CD4-positive, alpha-beta T cell (primary cell): ENCODE measurements around the gene HDAC4. TPM values are rescaled to one million over a fixed set of nuclear protein-coding genes. Genes with fewer than 3 reads are reported as not detected.
A peak's percentile ranks its signal among the peaks of the same experiment; 100 is the strongest.

Source experiments
- ATAC-seq: fragments of 200-7000 bp; cut with Tn5 transposase; one replicate; pipeline ENCODE4 v1.10.0; 2022; ENCODE audit warnings: mild to moderate bottlenecking; ENCODE audit not compliant: poor library complexity
- CTCF ChIA-PET: fragments of 350-600 bp; sonication (Branson Sonifier 250); formaldehyde crosslinking; loops from one replicate; lab custom pipeline; 2021; ENCODE audit warnings: antibody characterized with exemption, inconsistent platforms; lab: Charles Lee
- POLR2A ChIA-PET: fragments of 350-600 bp; sonication (Branson Sonifier 250); formaldehyde crosslinking; loops from one replicate; lab custom pipeline; 2021; ENCODE audit warnings: antibody characterized with exemption, inconsistent platforms; lab: Charles Lee
- DNase-seq, 14 experiments: peaks; one replicate each; pipeline ENCODE4 v3.0.0-alpha.2; 2013 to 2020; ENCODE audit warnings: mixed read lengths in 2 of 14
- H3K27ac ChIP-seq, 2 donors: one replicate each; pipeline versions ENCODE4 v1.5.1 to v1.7.0; 2013; ENCODE audit warnings: low read length in 2 of 2, low read depth in 1 of 2, mild to moderate bottlenecking in 1 of 2
- H3K27me3 ChIP-seq, 2 experiments: 1 replicate in 1 of 2; 2 replicates in 1 of 2; pipeline versions ENCODE4 v1.6.1 to v1.7.0; 2013; ENCODE audit warnings: low read length in 2 of 2, control low read depth in 1 of 2, mild to moderate bottlenecking in 1 of 2, moderate library complexity in 1 of 2; ENCODE audit not compliant: insufficient read depth in 2 of 2, control insufficient read depth in 1 of 2
- H3K36me3 ChIP-seq: one replicate; pipeline ENCODE4 v1.6.1; 2013; ENCODE audit warnings: low read length, control low read depth; ENCODE audit not compliant: insufficient read depth
- H3K4me1 ChIP-seq: one replicate; pipeline ENCODE4 v1.6.1; 2013; ENCODE audit warnings: low read length, control low read depth; ENCODE audit not compliant: insufficient read depth
- H3K4me3 ChIP-seq: one replicate; pipeline ENCODE4 v1.5.1; 2013; ENCODE audit warnings: mild to moderate bottlenecking, low read length, moderate library complexity
- H3K9me3 ChIP-seq, 2 experiments: 1 replicate in 1 of 2; 2 replicates in 1 of 2; pipeline versions ENCODE4 v1.6.1 to v1.7.0; 2013; ENCODE audit warnings: low read length in 2 of 2, mild to moderate bottlenecking in 2 of 2, control low read depth in 1 of 2, moderate library complexity in 1 of 2; ENCODE audit not compliant: control insufficient read depth in 1 of 2, insufficient read depth in 1 of 2
- H3K27ac Mint-ChIP-seq: one replicate; pipeline ENCODE4 v1.8.0; 2020; ENCODE audit warnings: mixed read lengths
- H3K27me3 Mint-ChIP-seq: one replicate; pipeline ENCODE4 v1.8.0; 2021; ENCODE audit warnings: mixed read lengths
- H3K36me3 Mint-ChIP-seq: one replicate; pipeline ENCODE4 v1.8.0; 2021; ENCODE audit warnings: low read depth, mixed read lengths
- H3K4me1 Mint-ChIP-seq: one replicate; pipeline ENCODE4 v1.8.0; 2021; ENCODE audit warnings: low read depth, mixed read lengths
- H3K4me3 Mint-ChIP-seq: one replicate; pipeline ENCODE4 v1.8.0; 2020; ENCODE audit warnings: mild to moderate bottlenecking, mixed read lengths
- H3K9me3 Mint-ChIP-seq: one replicate; pipeline ENCODE4 v1.8.0; 2020; ENCODE audit warnings: mixed read lengths
- intact Hi-C, 2 experiments: fragments of 100-400 bp; cut with DNase I in 1 of 2; cut with micrococcal nuclease in 1 of 2; formaldehyde crosslinking; loops; one replicate each; pipeline versions ENCODE4 v1.15.1 to v1.9.0; 2023 to 2025; cut with DNase I, micrococcal nuclease
- total RNA-seq, 174 experiments: library from RNA in 2 of 174; stranded (reverse) in 2 of 174; gene quantifications; one replicate each; pipeline ENCODE4 v1.2.3 and lab custom pipeline; 2021 to 2026
- TF ChIP-seq, protein P1 (sequence below): fragments of 200-600 bp; IDR thresholded peaks from one replicate; pipeline ENCODE4 v1.8.0; 2022; ENCODE audit warnings: antibody characterized with exemption, mild to moderate bottlenecking

Gene HDAC4
- total RNA-seq, 2 experiments from 2014 or later: 45.3 to 49.2 TPM

DNA sequence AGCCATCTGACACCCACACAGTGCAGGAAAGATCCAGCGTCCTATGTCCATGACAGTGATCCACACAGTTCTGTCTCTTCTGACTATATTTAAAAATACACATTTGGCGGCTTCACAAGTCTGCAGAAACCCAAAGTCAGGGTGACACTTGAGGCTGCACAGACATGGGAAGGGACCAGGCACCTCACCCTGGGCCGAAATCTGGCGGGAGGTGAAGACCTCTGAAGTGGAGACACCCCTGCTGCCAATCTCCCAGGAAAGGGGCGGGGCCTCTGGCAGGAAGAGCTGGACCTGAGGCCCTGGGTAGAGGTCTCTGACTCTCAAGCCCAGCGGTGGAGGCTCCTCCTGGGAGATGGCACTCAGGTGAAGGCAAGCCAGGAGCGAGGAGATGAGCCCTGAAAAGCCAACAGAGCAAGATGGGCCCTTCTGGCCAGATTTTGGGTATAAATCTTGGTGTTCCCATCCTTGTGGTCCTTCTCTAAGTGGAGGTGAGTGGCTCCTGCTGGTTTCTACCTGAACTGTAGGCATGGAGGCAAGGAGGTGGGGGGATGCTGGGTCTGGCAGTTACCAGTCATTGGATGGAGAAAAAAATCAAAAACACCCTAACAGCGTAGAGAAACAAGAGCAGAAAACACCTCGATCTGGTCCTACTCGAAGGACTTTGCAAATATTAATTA is 248.4 kb downstream of the HDAC4 start:
- H3K4me3 Mint-ChIP-seq: no peak overlapping the region
- H3K27ac Mint-ChIP-seq: peak overlapping the region; percentile 77
- no peak for ATAC-seq
- intact Hi-C loops: loop anchor here in 1 of 2 experiments (5.0 kb wide), 1 partner anchor 115 kb away; no protein-coding TSS in a partner anchor
- Histone ChIP-seq H3K4me3 (no peak overlapping the region), H3K27me3 (no peaks in the 10 kb centered on the region), H3K36me3 (peaks cover 72% of the 10 kb centered on the region), H3K9me3 (peaks cover 17 to 27% of the 10 kb centered on the region in 2 experiments), H3K27ac (no peak overlapping the region), H3K4me1 (peaks cover 22% of the 10 kb centered on the region)
- ChIA-PET POLR2A (no interaction called here), CTCF (no interaction called here)
- TF ChIP-seq, protein P1, sequence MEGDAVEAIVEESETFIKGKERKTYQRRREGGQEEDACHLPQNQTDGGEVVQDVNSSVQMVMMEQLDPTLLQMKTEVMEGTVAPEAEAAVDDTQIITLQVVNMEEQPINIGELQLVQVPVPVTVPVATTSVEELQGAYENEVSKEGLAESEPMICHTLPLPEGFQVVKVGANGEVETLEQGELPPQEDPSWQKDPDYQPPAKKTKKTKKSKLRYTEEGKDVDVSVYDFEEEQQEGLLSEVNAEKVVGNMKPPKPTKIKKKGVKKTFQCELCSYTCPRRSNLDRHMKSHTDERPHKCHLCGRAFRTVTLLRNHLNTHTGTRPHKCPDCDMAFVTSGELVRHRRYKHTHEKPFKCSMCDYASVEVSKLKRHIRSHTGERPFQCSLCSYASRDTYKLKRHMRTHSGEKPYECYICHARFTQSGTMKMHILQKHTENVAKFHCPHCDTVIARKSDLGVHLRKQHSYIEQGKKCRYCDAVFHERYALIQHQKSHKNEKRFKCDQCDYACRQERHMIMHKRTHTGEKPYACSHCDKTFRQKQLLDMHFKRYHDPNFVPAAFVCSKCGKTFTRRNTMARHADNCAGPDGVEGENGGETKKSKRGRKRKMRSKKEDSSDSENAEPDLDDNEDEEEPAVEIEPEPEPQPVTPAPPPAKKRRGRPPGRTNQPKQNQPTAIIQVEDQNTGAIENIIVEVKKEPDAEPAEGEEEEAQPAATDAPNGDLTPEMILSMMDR: no peak
- peaks cover 19% of the 10 kb centered on the region for H3K4me1 Mint-ChIP-seq
- peaks cover 9% of the 10 kb centered on the region for H3K9me3 Mint-ChIP-seq
- H3K27me3 Mint-ChIP-seq: no peaks in the 10 kb centered on the region
- peak in 1 of 14 experiments; percentile 30 for DNase-seq
- peaks cover 90% of the 10 kb centered on the region for H3K36me3 Mint-ChIP-seq

DNA sequence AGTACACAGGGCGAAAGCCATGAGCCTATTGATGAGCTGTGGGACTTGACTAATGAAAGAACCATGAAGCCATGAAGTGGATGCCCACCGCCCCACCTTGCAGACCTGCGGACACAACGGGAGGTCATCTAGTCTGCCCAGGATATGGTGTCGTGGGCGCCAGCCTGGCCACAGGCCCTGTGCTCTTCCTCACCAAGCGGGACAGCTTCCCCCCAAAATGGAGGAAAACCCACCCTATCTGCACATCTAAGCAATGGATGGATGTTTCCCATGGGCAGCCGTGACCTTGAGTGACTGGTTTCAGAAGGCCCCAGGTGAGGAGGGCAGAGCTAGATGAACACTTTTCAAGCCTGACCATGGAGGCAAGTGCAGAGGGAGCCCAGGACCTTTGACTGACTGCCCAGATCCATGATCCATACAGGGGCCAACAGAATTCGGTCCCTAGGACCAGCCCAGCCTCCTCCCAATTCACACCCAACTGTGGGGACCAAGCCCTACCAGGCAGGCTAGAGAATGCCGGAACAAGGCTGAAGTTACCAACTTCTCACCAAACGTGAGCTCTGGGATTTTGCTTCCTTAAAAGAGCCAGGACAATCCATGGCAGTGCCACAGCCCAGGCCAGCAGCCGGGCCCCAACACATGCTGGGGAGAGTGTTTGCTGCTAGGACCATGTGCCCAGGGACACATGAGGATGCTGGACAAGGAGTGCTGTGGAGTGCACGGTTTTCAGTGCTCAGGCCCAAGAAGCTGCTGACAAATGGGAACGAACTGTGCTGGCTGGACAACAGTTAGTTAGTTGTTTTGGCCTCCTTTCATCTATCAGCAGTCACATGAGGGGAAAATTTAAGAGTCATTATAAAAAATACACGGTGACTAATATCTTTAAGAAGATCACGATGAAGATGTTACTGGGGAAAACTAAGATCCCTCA is 249.4 kb downstream of the HDAC4 start:
- H3K4me3 Mint-ChIP-seq: no peak overlapping the region
- peaks cover 9% of the 10 kb centered on the region for H3K9me3 Mint-ChIP-seq
- H3K36me3 Mint-ChIP-seq: peaks cover 82% of the 10 kb centered on the region
- peaks cover 19% of the 10 kb centered on the region for H3K4me1 Mint-ChIP-seq
- Histone ChIP-seq H3K9me3 (peaks cover 17 to 27% of the 10 kb centered on the region in 2 experiments), H3K27ac (peak overlapping the region; percentile 22 to 84), H3K36me3 (peaks cover 73% of the 10 kb centered on the region), H3K4me1 (peaks cover 22% of the 10 kb centered on the region), H3K4me3 (no peak overlapping the region), H3K27me3 (no peaks in the 10 kb centered on the region)
- ATAC-seq (no peak), DNase-seq (peak in 1 of 14 experiments; percentile 27)
- no peaks in the 10 kb centered on the region for H3K27me3 Mint-ChIP-seq
- H3K27ac Mint-ChIP-seq: peak overlapping the region; percentile 77
- POLR2A ChIA-PET: no interaction called here
- CTCF ChIA-PET: no interaction called here
- TF ChIP-seq, protein P1: no peak
- intact Hi-C loops: loop anchor here in 1 of 2 experiments (5.0 kb wide), 1 partner anchor 116 kb away; no protein-coding TSS in a partner anchor

DNA sequence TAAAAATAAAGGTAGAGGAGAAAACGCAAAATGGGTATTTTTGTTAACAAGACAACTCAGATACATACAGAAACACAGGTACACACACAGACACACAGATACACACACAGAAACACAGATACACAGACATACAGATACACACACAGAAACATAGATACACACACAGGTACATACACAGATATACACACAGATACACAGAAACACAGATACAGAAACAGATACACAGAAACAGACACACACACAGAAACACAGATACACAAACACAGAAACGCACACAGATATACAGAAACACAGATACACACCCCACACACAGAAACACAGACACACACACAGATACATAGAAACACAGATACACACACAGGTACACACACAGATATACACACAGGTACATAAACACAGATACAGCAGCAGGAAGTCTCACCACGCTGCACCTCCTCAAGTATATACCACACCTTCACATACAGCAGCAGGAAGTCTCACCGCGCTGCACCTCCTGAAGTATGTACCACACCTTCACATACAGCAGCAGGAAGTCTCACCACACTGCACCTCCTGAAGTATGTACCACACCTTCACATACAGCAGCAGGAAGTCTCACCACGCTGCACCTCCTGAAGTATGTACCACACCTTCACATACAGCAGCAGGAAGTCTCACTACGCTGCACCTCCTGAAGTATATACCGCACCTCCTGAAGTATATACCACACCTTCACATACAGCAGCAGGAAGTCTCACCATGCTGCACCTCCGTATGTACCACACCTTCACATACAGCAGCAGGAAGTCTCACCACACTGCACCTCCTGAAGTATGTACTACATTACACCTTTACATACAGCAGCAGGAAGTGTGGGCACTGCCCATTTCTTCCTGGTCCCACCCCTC is 250.5 kb downstream of the HDAC4 start:
- Histone ChIP-seq H3K27ac (peak overlapping the region; percentile 22 to 84), H3K9me3 (peaks cover 17 to 27% of the 10 kb centered on the region in 2 experiments), H3K4me1 (peaks cover 22% of the 10 kb centered on the region), H3K36me3 (peaks cover 72% of the 10 kb centered on the region), H3K27me3 (no peaks in the 10 kb centered on the region), H3K4me3 (no peak overlapping the region)
- H3K27ac Mint-ChIP-seq: peak overlapping the region; percentile 77
- ChIA-PET POLR2A (interaction anchor here (0.8 kb wide), 1 partner anchor 761 kb away, joined by 3 read pairs; no protein-coding TSS in a partner anchor), CTCF (no interaction called here)
- H3K9me3 Mint-ChIP-seq: peaks cover 9% of the 10 kb centered on the region
- peak in 13 of 14 experiments; percentile 4 to 66 (median 32) for DNase-seq
- peaks cover 80% of the 10 kb centered on the region for H3K36me3 Mint-ChIP-seq
- ATAC-seq: peak; percentile 89
- no peak overlapping the region for H3K4me3 Mint-ChIP-seq
- H3K4me1 Mint-ChIP-seq: peaks cover 19% of the 10 kb centered on the region
- TF ChIP-seq, protein P1: no peak
- H3K27me3 Mint-ChIP-seq: no peaks in the 10 kb centered on the region
- intact Hi-C loops: loop anchor here in 1 of 2 experiments (5.0 kb wide), 1 partner anchor 117 kb away; no protein-coding TSS in a partner anchor
